HG03139 (cell line): ENCODE measurements around the gene PHKB.

Experiments used
- ATAC-seq: cut with Tn5 transposase; IDR thresholded peaks from one replicate; pipeline ENCODE4 v1.9.1; 2021; ENCODE audit not compliant: unreplicated experiment

Gene PHKB

DNA sequence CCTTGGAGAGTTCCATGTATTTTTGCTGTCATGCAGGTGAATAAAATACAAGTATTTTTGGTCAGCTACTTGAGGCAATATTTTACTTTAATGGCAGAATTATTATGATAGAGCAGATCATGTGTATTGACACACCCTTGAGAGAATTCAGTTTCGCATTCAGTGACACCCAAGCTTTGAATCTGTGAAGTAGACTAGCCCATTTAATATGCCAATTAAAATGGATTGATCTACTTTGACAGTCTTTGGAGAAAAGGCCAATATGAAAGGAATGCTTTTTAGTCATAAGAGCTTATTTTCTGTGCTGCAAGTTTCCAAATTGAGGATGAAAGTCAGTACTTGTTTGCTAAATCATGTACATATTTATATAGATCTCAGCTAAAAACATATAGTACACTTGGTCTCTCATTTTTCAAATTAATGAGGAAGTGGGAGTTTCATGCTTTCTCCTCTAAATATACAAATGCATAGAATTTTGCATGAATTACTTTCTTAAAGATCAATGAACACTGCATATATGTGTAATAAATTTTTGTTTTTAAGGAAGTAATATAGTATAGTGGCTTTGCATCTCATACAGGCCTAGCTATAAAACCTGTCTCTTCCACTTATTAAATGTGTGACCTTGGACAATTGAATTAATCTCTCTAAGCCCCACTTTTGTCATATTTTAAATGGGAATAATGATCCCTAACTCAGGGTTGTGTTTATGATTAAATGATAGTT lies 161.5 kb downstream of the PHKB start:
- no peak for ATAC-seq

DNA sequence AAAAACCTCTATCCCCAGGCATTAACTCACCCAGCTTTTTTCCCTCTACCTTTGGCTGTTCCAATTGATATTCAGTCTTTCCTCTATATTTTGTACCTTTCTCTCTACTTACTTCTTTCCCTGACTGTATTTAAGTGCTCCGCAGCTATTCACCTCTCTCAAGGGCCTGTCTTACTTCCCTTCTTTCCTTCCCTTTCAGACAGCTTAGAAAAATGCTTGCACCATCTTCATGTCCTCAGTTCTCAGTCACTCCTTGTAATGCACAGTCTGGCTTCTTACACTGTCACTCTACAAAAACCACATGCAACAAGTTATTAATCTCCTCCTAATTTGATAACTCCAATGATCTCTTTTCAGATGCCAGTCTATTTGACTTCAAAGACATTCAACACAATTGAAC lies 163.4 kb downstream of the PHKB start:
- ATAC-seq: no peak

DNA sequence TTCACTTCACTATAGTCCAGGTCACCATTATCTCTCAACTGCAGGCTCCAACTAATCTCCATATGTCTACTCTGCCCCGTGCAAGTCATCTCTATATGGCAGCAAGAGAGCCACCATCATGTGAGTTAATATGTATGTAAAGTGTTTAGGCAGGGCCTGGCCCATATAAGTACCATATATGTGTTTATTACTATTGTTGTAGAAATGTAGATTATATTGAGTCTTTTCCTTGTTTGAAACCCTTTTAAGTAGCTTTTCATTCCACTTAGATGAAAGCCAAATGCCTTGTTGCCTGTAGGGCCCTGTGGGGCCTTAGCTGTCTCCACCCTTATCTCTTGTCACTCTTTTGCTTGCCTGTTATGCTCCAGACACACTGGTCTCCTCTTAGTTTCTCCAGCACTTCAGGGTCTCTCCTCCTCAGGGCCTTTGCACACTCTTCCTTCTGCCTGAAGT lies 164.0 kb downstream of the PHKB start:
- ATAC-seq: no peak

DNA sequence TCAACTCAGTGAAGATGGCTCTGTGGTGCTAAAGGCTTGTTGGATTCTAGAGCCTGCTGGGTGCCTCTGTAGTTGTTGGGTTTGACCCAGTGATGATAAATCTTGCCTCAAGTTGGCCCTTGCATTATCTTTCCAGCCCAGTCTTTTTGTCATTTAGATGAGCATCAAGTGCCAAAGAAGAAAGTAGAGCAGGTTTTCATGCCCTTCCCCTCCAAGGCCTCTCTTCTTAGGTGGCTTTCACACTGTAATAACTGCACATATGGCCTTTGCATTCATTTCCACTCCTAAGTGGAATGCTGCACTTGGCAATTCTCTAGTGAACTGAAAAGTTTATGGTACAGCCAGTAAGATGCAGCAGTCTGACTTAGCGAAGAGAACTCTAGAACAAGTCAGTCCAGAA lies 165.1 kb downstream of the PHKB start:
- ATAC-seq: no peak

DNA sequence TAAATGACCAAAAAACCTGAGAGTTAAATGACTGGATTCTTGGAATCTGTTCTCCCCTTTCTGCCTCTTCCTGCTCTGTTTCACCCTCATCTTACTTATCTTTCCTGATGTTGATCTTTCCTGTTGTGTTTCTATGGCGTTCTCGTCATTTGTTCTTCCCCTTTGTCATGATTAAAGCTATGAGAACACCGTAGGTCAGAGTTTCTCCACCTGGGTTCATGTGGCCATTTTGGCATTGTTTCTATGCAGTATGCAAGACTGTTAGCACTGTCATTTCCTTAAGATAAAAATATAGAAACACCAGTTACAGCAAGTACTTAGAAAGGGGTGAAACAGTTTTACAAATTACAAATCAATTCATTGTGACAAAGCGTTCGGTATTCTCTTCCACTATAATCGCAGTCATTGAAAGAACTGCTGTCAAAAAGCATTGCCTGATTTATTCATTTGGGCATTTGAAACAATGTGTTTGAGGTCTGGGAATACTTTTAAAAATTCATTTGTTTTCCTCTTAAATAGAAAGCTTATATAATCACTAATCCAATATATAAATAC lies 166.0 kb downstream of the PHKB start:
- ATAC-seq: no peak

DNA sequence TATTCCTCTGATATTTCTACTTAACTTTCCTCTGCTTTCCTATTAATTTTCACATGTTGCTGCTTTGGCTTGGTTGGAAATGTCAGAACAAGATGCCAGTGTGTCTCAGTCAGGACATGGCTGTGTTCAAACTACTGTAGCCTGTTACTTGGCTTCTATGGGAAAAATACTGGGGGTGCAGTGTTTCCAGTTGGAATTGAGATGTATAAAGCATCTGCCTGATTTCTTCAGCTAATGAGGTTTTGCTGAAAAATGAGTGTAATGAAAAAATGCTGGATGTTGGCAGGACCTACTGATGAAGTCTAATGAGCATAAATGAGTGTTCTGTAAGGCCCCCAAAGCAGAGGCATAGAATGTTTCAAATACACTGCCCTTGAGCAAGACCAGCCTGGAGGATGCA lies 166.6 kb downstream of the PHKB start:
- ATAC-seq: no peak

DNA sequence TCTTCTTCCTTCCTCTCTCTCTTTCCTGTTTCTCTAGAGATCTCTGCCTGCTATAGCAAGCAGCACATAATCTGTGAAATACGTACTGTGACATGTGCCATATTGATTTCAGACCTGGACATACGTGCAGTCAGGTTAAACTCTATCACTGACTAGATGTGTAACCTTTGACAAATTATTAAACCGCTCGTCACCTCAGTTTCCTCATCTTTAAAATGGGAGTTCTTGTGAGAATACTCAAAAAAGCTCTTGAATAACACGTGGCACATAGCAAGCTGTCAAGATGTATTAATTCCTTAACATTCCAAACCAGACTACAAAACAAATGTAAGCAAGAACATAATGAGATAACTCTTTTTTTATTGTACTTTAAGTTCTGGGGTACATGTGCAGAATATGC lies 170.0 kb downstream of the PHKB start:
- no peak for ATAC-seq

DNA sequence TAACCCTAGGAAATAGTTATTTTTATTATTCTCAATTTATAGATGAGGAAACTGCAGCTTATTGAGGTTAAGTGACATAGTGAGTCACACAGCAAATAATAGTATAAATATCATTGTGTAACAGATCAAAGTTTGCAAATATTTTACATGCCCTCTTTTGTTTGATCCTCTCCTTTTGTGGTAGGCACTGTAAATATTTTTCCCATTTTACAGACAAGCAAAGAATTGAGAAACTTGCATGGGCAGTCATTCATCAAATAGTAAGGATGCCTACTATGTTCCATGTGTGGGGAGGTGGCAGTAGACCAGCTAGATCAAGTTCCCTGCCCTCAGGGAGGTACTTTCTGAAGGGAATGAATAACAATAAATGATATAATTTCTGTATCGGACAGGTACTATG lies 173.0 kb downstream of the PHKB start:
- ATAC-seq: no peak

DNA sequence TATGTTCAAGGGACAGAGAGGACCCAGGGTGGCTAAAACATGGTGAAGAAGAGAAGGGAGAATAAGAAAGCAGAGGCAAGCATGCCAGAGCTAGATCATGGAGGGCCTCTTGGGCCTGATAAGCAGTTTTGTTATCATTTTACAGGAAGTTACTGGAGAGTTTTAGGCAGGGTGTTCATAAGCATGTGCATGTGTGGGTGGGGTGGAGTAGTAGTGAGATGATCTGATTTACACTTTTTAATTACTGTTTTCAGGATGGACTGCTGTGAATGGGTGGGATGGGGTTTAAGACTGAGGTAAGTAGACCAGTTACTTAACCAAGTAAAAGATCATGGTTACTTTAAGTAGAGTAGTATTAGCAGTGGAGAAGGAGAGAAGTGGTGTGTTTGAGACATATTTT lies 173.6 kb downstream of the PHKB start:
- no peak for ATAC-seq

DNA sequence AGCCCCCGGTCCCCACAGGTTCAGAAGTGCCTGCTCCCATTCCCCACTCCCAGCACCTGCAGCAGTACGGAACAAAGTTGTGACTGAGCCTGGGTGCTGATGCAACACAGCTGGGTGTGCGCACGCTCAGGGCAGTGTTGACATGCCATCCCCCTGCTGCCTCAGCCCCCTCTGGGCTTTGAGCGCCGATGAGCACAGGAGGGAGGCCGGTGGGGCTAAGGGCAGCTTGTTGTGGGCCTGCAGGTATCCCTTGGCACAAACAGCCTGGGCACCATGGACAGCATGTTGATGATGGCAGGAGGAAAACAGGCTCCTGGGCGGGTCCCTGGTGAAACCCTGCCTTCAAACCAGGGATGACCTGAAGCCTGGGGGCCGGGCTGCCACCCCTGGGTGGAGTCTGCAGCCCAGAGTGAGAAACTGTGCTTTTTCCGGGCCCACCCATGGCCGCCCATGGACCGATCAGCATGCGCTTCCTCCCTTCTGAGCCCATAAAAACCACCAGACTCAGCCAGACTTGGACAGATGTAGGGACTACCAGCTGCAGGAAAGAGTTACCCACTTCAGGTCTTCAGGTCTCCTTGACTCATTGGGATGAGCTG lies 175.5 kb downstream of the PHKB start:
- ATAC-seq: no peak

DNA sequence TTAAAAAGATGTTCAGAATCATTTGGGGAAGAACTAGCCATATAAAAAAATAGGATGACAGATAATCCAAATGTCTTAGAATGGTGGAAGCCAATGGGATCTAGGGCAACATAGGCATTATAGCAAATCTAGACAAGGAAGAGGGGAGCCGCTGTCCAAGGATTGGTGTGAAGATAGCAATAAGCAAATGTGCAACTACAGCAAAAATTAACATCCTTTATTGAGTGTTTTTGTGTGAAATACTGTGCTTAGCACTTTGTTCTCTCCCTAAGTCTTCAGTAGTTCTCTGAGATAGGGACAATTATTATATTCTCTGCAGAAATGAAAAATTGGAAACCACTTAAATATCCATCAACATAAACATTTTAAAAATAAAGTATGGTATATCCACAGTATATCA lies 177.0 kb downstream of the PHKB start:
- ATAC-seq: no peak

DNA sequence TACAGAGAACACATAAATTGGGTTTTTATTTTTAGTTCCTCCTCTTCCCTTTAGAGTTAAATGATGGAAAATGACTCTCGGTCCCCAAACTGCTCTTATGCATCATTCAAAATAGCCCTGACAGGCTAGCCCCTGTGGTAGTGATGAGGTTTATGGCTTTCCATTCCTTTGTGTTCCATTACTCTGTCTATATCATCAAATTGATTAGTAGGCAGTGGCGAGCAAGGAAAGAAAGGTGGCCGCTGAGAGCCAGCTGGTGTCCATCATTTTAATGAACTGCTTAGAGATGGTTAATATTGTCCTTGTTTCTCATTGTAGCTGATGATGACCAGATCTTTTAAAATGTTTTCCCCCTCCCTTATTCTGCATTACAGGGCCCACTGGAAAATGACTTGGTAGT lies 179.5 kb downstream of the PHKB start:
- no peak for ATAC-seq

DNA sequence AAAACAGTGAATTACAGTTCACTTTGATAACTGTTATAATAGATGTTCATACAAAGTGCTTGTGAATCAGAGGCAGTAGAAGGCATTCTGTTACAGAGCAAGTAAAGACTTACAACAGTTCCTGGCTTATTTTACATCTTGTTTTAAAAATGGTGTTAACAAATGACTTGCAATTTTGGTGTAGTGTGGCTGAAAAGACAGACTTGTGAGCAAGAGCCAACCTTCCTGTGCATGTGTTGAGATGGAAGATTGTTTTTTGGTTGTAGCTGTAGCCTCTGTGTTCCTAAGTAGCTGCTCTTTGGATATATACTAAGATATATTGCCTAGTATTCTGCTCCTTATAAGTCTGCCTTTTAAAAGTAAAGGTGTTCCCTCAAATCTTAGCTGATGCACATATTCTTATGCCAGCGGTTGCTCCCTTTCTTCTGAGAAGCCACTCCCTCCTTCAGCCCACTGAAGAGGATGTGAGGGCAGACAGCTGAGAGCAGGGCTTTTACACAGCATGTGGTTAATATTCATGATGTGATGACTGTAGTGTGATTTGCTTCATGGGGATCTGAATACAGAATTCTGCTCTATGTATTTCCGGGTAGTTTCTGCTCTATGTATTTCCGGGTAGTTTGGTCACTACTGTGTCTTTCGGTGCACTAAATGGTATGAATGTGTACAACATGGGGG lies 182.3 kb downstream of the PHKB start:
- no peak for ATAC-seq

DNA sequence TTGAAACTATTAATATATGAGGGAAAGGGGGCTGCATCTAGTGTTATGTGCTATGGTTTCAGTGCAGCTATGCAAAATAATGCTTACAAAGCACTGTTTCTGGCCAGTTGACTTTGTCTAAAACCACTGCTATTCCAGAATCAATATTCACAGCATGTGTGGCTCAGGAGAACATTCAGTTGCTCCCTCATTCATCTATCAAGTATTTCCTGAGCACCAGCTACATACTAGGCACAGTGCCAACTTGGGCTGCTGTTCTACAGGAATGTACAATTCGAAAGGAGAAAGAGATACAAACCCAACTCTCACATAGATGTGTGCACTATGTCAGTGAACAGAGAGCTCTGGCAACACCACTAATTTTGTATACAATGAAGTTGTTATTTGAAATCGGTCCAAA lies 183.0 kb downstream of the PHKB start:
- ATAC-seq: no peak

DNA sequence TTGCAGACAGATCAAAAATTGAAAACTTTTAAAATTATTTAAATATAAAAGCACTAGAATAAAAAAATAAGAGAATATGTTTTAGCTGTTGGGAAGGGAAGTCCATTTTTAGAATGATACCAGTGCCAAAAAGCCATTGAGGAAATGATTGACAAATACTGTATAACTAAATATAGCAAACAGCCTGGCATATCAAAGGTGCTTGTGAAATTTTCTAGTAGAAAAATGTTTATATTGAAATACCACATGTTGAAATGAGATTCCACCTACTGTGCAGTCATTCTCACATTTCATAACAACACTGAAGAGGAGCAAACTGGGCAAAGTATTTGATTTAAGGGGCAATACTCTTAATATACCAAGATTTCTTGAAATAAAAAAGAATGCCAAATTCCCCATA lies 183.5 kb downstream of the PHKB start:
- ATAC-seq: no peak

DNA sequence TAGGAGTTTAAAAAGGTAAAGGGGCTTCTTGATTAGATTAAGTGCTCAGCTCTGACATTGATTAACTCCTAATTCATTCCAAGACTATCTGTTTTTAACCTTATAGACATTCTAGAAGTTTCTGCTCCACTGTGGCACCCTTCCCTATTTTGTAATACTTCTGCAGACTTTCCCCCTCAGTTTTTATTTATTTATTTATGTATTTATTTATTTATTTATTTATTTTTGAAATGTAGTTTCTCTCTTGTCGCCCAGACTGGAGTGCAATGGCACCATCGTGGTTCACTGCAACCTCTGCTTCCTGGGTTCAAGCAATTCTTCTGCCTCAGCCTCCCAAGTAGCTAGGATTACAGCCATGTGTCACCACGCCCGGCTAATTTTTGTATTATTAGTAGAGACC lies 185.8 kb downstream of the PHKB start:
- no peak for ATAC-seq

DNA sequence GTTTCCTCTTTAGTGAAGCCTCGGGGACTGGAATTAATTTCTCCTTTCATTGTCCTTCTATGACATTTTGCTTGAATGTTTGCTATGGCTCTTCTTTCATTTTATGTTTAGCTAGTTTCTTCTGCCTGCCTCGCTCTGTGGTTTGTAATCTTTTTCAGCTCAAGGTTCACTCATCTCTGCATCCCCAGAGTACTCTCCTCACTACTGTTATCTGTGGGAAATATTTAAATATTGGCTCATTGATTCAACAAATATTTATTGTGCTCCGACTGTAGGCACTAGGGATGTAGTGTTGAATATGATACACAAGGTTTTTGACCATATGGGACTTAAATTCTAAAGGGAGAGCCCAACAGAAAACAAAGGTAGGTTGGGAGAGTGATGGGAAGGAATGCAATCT lies 195.9 kb downstream of the PHKB start:
- no peak for ATAC-seq

DNA sequence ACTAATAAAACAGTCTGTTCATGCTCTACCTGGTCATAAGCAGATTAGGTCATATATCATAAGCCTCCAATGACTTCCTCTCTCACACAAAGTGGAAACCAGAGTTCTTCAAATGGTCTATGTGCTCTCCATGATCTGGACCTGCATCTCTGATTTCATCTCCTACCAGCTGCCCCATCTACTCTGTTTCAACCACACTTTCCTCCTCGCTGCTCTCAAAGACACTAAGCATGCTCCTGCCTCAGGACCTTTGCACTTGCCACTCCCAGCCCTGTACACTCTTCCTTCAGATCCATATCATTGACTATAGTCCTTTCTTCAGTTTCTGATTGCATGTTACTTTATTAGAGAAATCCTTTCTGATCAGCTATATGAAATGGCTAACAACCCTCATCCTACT lies 196.8 kb downstream of the PHKB start:
- no peak for ATAC-seq

DNA sequence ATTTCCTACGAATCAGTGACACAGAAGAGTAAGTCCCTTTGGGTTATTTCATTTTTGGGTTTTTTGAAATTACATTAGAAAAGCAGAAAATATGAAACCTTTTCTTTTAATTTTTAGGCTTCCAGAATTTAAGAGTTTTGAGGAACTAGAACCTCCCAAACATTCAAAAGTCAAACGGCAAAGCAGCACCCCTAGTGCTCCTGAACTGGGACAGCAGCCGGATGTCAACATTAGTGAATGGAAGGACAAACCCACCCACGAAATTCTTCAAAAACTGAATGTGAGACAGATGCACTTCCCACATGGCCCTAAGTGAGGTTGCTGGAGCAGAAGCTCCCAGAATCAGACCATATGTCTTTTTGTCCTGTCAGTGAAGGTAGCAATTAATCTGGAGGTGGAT lies 199.4 kb downstream of the PHKB start:
- ATAC-seq: no peak

DNA sequence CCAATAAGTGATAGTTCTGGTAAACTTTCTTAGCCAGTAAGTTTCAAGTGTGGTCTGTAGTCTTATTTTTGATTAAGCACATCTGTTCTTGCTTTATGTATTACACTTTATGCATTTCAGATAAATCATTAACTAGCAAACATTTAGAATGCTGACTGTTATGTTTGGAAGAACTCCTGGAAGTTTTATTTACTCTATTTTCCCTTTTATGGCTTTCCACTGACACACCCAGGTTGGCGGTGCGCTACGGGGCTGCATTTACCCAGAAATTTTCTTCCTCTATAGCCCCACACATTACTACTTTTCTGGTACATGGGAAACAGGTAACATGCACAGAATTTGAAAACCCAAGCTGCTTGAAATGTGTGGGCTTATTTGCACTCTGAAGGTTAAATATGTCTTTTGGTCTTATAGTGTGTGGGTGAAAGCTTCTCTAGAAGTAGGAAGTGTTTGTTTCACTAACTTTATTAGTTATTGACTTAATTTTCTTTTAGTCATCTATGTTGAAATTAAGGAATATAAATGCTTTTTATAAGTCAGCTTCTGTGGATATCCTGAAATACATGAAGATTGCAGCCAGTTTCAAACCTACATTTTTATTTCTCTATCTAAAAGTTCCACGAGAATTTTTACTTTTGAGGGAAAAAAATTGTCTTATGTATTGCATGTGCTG lies 203.7 kb downstream of the PHKB start:
- no peak for ATAC-seq

DNA sequence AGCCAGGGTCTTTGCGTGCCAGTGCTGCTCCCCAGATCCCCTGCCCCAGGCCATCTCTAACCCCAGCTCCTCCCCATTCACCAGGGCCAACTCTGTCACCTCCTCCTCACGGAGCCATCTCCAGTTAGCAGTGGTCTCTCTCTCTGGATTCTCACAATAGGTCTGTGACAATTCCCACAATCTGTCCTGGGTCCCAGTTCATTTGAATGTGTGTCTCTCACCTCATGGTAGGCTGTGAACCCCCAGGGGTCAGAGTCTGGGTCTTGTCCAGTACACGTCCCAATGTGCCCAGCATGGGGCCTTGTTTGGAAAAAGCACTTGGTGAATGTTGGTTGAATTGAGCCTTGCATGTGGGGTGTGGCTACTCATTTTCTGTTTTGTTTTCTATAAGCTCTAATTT lies 205.3 kb downstream of the PHKB start:
- no peak for ATAC-seq

DNA sequence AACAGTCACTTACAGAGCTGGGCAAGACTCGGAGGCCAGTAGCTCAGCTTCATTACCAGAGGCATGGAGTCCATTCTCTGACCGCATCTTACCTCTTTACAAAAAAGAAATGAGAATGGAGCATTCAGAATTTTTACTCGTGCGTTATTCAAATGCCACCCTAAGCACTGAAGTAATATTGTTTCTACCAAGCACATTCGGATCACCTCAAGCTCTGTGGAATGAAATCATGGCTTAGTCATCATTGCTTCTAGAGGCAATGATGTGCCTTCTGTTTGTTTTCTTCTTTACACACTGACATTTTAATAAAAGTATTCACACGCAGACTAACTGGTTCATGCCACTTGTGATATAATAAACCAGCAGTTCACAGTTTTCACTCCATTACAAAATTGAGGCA lies 206.8 kb downstream of the PHKB start:
- ATAC-seq: no peak
